ENCODE data around the gene DSG3.

DNA sequence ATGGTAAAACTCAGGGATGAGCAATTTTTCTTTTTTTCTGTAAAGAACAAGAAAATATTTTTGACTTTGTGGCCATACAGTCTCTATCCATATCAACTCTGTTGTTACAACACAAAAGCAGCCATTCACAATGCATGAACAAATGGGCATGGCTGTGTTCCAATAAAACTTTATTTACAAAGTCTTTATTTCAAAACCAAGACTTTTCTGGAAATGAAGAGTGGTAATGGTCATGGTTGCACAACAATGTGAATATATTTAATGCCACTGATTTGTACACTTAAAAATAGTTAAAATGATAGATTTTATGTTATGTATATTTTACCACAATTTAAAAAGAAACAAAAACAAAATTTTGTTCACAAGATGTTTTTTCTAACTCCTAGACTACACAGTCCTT lies 1.6 kb upstream of the DSG3 start:
- TF ChIP-seq, protein P1, sequence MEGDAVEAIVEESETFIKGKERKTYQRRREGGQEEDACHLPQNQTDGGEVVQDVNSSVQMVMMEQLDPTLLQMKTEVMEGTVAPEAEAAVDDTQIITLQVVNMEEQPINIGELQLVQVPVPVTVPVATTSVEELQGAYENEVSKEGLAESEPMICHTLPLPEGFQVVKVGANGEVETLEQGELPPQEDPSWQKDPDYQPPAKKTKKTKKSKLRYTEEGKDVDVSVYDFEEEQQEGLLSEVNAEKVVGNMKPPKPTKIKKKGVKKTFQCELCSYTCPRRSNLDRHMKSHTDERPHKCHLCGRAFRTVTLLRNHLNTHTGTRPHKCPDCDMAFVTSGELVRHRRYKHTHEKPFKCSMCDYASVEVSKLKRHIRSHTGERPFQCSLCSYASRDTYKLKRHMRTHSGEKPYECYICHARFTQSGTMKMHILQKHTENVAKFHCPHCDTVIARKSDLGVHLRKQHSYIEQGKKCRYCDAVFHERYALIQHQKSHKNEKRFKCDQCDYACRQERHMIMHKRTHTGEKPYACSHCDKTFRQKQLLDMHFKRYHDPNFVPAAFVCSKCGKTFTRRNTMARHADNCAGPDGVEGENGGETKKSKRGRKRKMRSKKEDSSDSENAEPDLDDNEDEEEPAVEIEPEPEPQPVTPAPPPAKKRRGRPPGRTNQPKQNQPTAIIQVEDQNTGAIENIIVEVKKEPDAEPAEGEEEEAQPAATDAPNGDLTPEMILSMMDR (IDR thresholded peaks at IDR 0.05; ENCODE audit: low read length): no peak
- no peak for TF ChIP-seq EZH2phosphoT487 (IDR thresholded peaks at IDR 0.05; ENCODE audit: low read length)
- no peak for TF ChIP-seq EZH2 (optimal IDR thresholded peaks at IDR 0.05; ENCODE audit: low read depth, low read length)

All from MM.1S (cell line).